Measurements from ENCODE around the gene IL2RG. TPM values are rescaled to one million over a fixed set of nuclear protein-coding genes. Genes with fewer than 3 reads are reported as not detected.

IL2RG gene
- total RNA-seq, 1 donor from 2014 or later: 33.1 TPM

DNA sequence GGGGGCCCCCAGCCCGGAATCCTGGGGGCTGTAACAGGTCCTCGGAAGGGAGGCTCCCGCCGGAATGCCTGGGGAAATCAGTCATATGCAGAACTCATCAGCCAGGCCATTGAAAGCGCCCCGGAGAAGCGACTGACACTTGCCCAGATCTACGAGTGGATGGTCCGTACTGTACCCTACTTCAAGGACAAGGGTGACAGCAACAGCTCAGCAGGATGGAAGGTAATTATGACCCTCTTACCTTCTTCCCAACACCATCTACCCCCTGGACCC, 14.7 kb downstream of the IL2RG start:
- H3K27ac ChIP-seq: no peak overlapping the region
- no peak for DNase-seq
- no peak for ATAC-seq

DNA sequence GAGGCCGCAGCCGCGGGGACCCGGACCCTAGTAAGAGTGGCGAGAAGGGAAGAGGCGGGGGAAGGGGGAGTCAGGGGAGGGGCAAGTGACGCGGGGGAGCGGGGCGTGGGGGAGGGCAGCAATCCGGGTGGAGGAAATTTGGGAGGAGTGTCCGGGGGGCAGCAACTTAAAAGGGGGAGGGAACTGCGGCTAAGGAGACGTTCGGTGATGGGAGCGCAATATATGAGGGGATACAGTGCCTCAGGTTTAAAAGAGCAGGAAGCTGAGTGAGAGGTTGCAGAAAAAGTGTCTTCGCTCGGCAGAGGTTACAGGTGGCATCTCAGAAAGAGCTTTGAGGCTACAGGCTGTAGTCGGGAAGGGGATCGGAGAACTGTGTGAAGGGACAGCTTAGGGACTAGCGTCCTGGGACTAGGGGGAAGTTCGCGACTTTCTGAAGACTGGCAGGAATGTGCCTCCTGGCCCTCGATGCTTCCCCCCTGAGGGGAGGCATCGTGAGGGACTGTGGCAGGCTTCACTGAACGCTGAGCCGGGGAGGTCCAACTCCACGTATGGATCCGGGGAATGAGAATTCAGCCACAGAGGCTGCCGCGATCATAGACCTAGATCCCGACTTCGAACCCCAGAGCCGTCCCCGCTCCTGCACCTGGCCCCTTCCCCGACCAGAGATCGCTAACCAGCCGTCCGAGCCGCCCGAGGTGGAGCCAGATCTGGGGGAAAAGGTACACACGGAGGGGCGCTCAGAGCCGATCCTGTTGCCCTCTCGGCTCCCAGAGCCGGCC, 15.2 kb downstream of the IL2RG start:
- H3K4me1 ChIP-seq: peaks cover 10% of the 10 kb centered on the region
- intact Hi-C loops (cut with DNase I): no loop called here
- peak overlapping the region; percentile 62 for H3K27ac ChIP-seq
- peak overlapping the region; percentile 65 for H3K4me3 ChIP-seq
- DNase-seq: no peak
- no peaks in the 10 kb centered on the region for H3K9me3 ChIP-seq
- TF ChIP-seq, protein P1, sequence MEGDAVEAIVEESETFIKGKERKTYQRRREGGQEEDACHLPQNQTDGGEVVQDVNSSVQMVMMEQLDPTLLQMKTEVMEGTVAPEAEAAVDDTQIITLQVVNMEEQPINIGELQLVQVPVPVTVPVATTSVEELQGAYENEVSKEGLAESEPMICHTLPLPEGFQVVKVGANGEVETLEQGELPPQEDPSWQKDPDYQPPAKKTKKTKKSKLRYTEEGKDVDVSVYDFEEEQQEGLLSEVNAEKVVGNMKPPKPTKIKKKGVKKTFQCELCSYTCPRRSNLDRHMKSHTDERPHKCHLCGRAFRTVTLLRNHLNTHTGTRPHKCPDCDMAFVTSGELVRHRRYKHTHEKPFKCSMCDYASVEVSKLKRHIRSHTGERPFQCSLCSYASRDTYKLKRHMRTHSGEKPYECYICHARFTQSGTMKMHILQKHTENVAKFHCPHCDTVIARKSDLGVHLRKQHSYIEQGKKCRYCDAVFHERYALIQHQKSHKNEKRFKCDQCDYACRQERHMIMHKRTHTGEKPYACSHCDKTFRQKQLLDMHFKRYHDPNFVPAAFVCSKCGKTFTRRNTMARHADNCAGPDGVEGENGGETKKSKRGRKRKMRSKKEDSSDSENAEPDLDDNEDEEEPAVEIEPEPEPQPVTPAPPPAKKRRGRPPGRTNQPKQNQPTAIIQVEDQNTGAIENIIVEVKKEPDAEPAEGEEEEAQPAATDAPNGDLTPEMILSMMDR (IDR thresholded peaks at IDR 0.05): no peak
- ATAC-seq: peak; percentile 76 to 84
- H3K27me3 ChIP-seq (ENCODE audit: low read depth): no peaks in the 10 kb centered on the region
- no peaks in the 10 kb centered on the region for H3K36me3 ChIP-seq

More for the DNA sequence above, 14.7 kb downstream of the IL2RG start:
- TF ChIP-seq, protein P1 (IDR thresholded peaks at IDR 0.05): no peak
- Histone ChIP-seq H3K36me3 (no peaks in the 10 kb centered on the region), H3K9me3 (no peaks in the 10 kb centered on the region), H3K27me3 (ENCODE audit: low read depth) (no peaks in the 10 kb centered on the region), H3K4me1 (peaks cover 10% of the 10 kb centered on the region), H3K4me3 (peak overlapping the region; percentile 65)
- intact Hi-C loops (cut with DNase I): no loop called here

DNA sequence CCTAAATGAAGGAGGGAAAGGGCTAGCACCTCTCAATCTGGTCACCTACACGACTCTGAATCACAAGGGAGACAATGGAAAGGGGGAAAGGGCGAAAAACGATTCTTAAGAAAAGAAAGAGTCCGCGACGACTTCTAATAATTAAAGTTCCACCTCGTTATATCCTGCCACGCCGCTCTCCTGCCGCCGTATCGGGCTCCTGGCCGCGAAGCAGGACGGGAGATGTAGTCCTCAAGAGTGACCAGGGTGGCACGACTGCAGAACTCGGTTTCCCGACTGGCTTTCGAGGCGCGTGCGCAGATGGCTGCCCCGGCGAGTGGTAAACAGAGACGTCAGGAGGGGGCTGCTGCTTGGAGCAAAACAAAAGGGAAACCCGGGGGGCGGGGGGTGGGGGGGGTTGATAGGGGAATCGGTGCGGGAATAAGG, 15.8 kb downstream of the IL2RG start, which contains the start of gene FOXO4:
Gene FOXO4 (plus strand): TSS at position 297 of the 426 bp plus-strand sequence. CDS start 678 bp downstream, outside the sequence.
- peak; percentile 95 to 97 for ATAC-seq
- intact Hi-C loops (cut with DNase I): no loop called here
- TF ChIP-seq, protein P1 (IDR thresholded peaks at IDR 0.05): no peak
- H3K27me3 ChIP-seq (ENCODE audit: low read depth): no peaks in the 10 kb centered on the region
- peak within 1 kb of the TSS; percentile 62 for H3K27ac ChIP-seq
- H3K9me3 ChIP-seq: no peaks in the 10 kb centered on the region
- H3K4me3 ChIP-seq: peak within 1 kb of the TSS; percentile 65
- no peaks in the 10 kb centered on the region for H3K36me3 ChIP-seq
- peaks cover 10% of the 10 kb centered on the region for H3K4me1 ChIP-seq
- peak; percentile 94 for DNase-seq

DNA sequence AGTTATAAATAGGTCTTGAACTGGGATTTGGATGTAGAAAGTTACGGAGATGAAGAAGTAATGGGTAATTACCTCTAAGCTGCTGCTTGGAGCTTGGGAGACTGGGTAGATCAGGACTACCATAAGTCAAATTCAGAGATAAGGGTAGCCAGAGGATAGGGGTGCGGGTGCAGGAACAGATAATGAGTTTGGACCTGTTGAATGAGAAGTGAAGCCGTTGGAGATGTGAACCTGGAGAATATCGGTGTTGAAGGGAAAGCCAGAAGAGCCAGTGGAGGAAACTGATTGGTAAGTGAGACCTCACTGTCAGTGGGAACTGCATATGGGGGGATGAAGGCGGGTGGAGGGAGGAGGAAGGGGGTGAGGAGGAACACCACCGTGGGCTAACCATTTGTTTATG, 16.3 kb downstream of the IL2RG start:
- ATAC-seq: no peak
- Histone ChIP-seq H3K36me3 (no peaks in the 10 kb centered on the region), H3K9me3 (no peaks in the 10 kb centered on the region), H3K4me3 (peak overlapping the region; percentile 65), H3K27ac (no peak overlapping the region), H3K4me1 (peaks cover 10% of the 10 kb centered on the region), H3K27me3 (ENCODE audit: low read depth) (no peaks in the 10 kb centered on the region)
- no peak for DNase-seq
- intact Hi-C loops (cut with DNase I): no loop called here
- TF ChIP-seq, protein P1 (IDR thresholded peaks at IDR 0.05): no peak

DNA sequence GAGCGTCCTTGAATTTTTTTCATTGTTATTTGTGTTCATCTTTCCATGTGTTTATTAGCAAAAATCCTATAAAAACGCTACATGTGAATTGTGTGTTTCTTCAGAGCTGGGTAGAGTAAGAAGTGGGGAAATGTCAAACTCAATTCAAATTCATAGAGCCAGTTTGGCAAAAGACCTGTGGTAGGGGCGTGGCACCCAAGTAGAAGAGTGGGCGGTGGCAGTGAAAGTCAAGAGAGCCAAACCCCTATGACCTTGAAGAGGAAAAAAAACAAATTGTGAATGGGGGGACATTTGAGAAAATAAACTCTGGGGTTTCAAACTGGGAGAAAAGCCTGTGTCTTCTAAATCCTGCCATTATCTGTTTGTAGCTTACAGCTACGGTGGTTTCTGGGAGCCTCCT, 20.1 kb downstream of the IL2RG start:
- no peak for DNase-seq
- TF ChIP-seq, protein P1 (IDR thresholded peaks at IDR 0.05): no peak
- no peak overlapping the region for H3K27ac ChIP-seq
- H3K4me3 ChIP-seq: no peak overlapping the region
- no peaks in the 10 kb centered on the region for H3K36me3 ChIP-seq
- no peaks in the 10 kb centered on the region for H3K9me3 ChIP-seq
- ATAC-seq: no peak
- intact Hi-C loops (cut with DNase I): no loop called here
- H3K4me1 ChIP-seq: no peaks in the 10 kb centered on the region
- no peaks in the 10 kb centered on the region for H3K27me3 ChIP-seq (ENCODE audit: low read depth)

All from lower lobe of right lung (tissue), 2 donors.